Measurements from ENCODE around the gene HSD17B1. TPM values are rescaled to one million over a fixed set of nuclear protein-coding genes. Genes with fewer than 3 reads are reported as not detected.

The HSD17B1 gene
- polyA plus RNA-seq, 3 donors: 5.3 to 6.2 (median 5.8) TPM

Other genes with a start within 250 kb of the HSD17B1 start
- 10 to 100 TPM; 51.6 to 65.4 (median 65.2) TPM for gene STAT3, start 164.5 kb upstream of the HSD17B1 start, polyA plus RNA-seq (ENCODE audit: insufficient read length in 3 of 3)
- gene CAVIN1, start 129.7 kb upstream of the HSD17B1 start, polyA plus RNA-seq (ENCODE audit: insufficient read length in 3 of 3): 10 to 100 TPM; 55.7 to 69.0 (median 59.8) TPM
- 10 to 100 TPM; 56.4 to 73.6 (median 72.2) TPM for gene ATP6V0A1, start 94.0 kb upstream of the HSD17B1 start, polyA plus RNA-seq (ENCODE audit: insufficient read length in 3 of 3)
- gene NAGLU, start 16.7 kb upstream of the HSD17B1 start, polyA plus RNA-seq (ENCODE audit: insufficient read length in 3 of 3): 10 to 100 TPM; 27.3 to 29.5 (median 29.5) TPM
- 10 to 100 TPM; 62.1 to 66.7 (median 63.9) TPM for gene COASY, start 9.2 kb downstream of the HSD17B1 start, polyA plus RNA-seq (ENCODE audit: insufficient read length in 3 of 3)
- 10 to 100 TPM; 35.1 to 38.2 (median 35.6) TPM for gene MLX, start 14.2 kb downstream of the HSD17B1 start, polyA plus RNA-seq (ENCODE audit: insufficient read length in 3 of 3)
- gene PSMC3IP, start 24.8 kb downstream of the HSD17B1 start, polyA plus RNA-seq (ENCODE audit: insufficient read length in 3 of 3): 10 to 100 TPM; 18.4 to 23.7 (median 21.6) TPM
- gene RETREG3, start 56.5 kb downstream of the HSD17B1 start, polyA plus RNA-seq (ENCODE audit: insufficient read length in 3 of 3): 10 to 100 TPM; 40.4 to 64.2 (median 60.5) TPM
- 10 to 100 TPM; 58.0 to 66.8 (median 60.2) TPM for gene TUBG1, start 56.8 kb downstream of the HSD17B1 start, polyA plus RNA-seq (ENCODE audit: insufficient read length in 3 of 3)
- 10 to 100 TPM; 25.1 to 42.7 (median 38.7) TPM for gene TUBG2, start 106.4 kb downstream of the HSD17B1 start, polyA plus RNA-seq (ENCODE audit: insufficient read length in 3 of 3)
- gene PLEKHH3, start 124.1 kb downstream of the HSD17B1 start, polyA plus RNA-seq (ENCODE audit: insufficient read length in 3 of 3): 10 to 100 TPM; 17.5 to 20.2 (median 19.9) TPM
- gene CCR10, start 128.9 kb downstream of the HSD17B1 start, polyA plus RNA-seq (ENCODE audit: insufficient read length in 3 of 3): 1 to 10 TPM; 1.5 to 2.7 (median 2.2) TPM
- gene CNTNAP1, start 129.6 kb downstream of the HSD17B1 start, polyA plus RNA-seq (ENCODE audit: insufficient read length in 3 of 3): 1 to 10 TPM; 8.7 to 9.5 (median 9.4) TPM
- 10 to 100 TPM; 37.8 to 69.6 (median 57.9) TPM for gene EZH1, start 192.1 kb downstream of the HSD17B1 start, polyA plus RNA-seq (ENCODE audit: insufficient read length in 3 of 3)
- gene RAMP2, start 208.3 kb downstream of the HSD17B1 start, polyA plus RNA-seq (ENCODE audit: insufficient read length in 3 of 3): 100 to 1,000 TPM in 1 of 3 donors, 10 to 100 TPM in 2; 83.1 to 113 (median 87.2) TPM
- gene VPS25, start 220.5 kb downstream of the HSD17B1 start, polyA plus RNA-seq (ENCODE audit: insufficient read length in 3 of 3): 10 to 100 TPM; 87.8 to 95.9 (median 90.9) TPM
- 10 to 100 TPM in 1 of 3 donors, 1 to 10 TPM in 2; 9.1 to 13.8 (median 9.3) TPM for gene WNK4, start 227.7 kb downstream of the HSD17B1 start, polyA plus RNA-seq (ENCODE audit: insufficient read length in 3 of 3)
- gene COA3, start 245.8 kb downstream of the HSD17B1 start, polyA plus RNA-seq (ENCODE audit: insufficient read length in 3 of 3): 100 to 1,000 TPM; 155 to 187 (median 161) TPM
- 1 to 10 TPM; 1.3 to 3.9 (median 3.3) TPM for gene CNTD1, start 245.9 kb downstream of the HSD17B1 start, polyA plus RNA-seq (ENCODE audit: insufficient read length in 3 of 3)